HL-60/S4 (cell line): Measurements from ENCODE around the gene MLPH.

Source experiments
- in situ Hi-C: fragments of 300-500 bp; cut with MboI; formaldehyde crosslinking; loops from 2 replicates; pipeline ENCODE4 v1.14.3; 2022; ENCODE audit warnings: low sequenced_read_pairs

Gene MLPH

DNA sequence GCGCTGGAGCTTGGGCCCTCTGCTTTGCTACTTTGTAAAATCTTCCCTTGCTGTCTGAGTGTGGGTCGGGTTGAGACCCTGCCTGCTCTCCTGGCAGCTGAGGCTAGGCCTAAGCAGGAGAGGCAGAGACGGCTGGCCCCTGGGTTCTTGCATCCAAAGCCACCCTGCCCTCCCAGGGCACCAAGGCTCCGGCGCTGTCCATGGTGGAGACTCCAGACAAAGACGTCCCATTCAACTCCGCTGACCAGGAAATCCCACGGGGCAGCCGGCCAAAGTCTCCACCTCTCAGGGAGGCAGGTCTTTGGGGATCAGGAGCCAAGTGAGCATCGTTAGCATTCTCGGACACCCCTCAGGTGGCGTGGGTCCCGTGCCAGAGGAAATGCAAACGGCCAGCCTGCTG lies 76.8 kb downstream of the MLPH start:
- in situ Hi-C loops = no loop called here

DNA sequence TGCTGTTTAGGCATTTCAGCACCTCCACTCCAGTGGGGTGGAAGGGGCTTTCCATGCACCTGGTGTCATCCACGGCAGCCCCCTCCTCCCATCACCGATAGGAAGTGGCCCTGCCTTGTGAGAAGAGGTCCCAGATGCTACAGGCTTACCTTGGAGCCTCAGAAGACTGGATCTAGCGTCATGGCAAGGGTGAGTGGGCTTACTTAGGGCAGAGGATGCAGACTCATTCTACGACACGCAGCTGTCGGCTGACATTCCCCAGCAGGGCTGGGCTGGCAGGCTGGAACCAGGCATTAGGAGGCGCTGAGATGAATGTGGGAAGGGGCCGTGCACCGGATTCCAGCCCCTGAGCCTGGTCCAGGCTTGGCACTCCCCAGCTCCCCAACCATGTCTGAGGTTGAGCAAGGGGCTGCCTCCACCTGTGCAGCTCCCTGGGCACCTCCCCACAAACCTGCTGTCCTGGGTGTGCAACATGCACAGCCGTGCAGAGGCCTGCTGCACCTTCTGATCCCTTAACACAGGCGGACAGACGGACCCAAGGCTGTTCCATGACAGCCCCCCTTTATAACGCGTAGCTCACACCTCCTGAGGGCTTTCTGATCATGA lies 77.6 kb downstream of the MLPH start:
- in situ Hi-C loops = no loop called here

DNA sequence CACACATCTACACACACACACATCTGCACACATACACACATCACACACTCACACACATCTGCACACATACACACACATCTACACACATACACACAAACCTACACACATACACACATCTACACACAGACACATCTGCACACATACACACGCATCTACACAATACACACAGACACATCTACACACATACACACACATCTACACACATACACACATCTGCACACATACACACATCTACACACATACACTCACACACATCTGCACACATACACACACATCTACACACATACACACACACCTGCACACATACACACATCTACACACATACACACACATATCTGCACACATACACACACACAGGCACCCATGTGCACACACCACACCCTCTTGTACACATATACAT lies 78.9 kb downstream of the MLPH start:
- in situ Hi-C loops = no loop called here

DNA sequence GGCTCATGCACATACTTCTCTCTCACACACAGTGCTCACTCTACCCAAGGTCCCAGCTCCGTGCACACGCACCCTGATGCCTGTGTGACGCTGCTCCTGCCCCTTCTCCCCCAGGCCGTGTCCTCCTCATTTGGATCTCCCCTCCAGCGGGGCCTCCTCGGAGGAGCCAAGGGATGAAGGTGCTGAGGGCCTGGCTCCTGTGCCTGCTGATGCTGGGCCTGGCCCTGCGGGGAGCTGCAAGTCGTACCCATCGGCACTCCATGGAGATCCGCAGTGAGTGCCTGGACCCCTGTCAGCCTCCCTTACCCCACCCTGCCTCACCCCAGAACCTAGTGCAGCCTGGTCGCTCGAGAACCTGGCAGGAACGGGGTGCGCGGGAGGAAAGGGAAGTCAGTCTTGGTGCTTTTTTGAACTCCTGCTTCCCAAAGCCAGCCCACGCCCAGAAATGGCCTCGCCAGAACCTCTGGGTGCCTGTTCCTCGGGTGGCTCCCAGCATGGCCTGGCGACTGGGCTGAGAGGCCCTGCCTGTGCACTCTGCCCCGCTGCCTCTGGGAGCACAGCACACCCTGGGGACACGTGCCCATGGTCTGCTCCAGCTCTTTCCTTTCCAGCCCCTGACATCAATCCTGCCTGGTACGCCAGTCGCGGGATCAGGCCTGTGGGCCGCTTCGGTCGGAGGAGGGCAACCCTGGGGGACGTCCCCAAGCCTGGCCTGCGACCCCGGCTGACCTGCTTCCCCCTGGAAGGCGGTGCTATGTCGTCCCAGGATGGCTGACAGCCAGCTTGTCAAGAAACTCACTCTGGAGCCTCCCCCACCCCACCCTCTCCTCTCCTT lies 79.6 kb downstream of the MLPH start, which contains the start of gene PRLH:
Gene PRLH (plus strand): TSS at position 174 of the 835 bp plus-strand sequence. CDS start 0 bp downstream, at position 174.
- in situ Hi-C loops = no loop called here

DNA sequence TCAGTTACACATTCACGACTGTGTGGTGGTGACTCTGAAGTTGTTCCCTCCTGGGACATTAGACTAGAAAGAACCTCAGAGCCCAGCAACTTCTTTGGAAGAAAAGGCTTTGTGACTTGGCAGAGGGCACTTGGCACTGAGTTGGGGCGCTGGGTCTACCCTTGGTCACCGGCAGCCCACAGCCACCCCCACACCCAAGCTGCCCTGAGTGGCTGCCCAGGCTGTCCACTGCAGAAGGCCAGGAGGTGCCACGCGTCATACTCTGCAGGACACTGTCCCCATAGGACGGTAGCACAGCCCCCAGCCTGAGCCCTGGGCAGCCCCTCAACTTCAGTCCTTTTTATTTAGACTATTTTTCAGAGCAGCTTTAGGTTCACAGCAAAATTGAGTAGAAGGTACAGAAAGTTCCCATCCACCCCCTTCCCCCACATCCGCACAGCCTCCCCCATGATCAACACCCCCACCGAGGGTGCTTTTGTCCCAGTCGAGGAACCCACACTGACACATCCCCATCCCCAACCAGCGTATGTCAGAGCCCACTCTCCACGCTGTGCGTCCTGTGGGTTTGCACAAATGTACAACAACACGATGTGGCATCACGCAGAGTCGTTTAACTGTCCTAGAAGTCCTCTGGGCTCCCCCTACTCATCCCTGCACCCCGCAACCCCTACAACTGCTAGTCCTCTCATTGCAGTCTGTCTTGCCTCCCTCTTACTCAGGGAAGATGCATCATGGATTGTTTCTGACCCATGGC lies 80.4 kb downstream of the MLPH start:
- in situ Hi-C loops = no loop called here

DNA sequence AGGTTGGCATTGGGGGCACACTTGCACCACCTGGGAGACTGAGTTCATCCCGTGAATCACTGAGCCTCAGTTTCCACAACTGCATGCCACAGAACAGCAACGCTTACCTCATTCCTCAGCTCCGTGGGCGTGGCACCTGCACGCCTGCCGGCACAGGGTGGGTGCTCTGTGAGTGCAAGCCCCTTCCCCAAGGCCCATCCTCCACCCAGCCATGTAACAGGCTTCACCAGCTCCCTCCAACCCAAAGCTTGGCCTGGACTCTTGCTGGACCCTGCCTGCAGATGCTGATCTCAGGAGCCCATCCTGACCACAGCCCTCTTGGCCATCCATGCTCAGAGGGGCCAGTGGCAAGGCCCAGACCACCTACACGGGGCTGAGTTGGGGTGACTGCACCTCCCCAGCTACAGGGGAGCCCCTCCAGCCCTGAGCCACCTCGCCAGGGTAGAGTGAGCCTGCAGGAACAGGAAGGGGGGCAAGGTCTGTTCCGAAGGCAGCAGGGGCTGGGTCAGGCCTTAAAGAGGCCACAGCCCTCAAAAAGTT lies 81.1 kb downstream of the MLPH start:
- in situ Hi-C loops = no loop called here

DNA sequence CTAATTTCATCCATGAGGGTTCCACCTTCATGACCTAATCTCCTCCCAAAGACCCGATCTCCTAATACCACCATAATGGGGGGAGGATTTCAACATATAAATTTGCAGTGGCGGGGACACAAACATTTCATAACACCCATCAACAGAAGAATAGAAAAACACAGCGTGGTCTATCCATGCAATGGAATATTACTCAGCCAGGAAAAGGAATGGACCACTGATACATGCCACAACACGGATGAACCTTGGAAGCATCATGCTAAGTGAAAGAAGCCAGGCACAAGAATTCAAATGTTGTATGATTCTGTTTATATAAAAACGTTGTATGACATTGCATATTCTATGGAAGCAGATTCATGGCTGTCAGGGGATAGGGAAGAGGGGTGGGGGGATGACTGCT lies 82.0 kb downstream of the MLPH start:
- in situ Hi-C loops = no loop called here

DNA sequence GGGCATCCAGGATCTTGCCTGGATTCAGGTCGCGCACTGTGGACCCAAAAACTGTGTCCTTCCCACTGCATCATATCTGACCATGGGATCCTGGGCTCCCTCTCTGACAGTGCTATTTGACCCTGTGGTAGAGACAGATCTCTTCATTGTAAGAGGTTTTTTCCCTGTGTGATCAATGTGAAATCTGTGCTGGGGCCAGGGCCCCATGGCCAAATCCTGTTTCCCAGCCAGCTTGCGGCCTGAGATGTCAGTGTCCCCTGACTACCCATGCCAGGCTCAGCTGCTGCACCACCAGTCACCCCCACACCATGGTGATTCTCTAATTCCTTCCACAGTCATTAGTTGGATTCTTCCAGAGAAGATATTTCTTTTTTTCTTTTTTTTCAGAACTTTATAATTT lies 82.8 kb downstream of the MLPH start:
- in situ Hi-C loops = loop anchor here (10.0 kb wide), 1 partner anchor 55 kb away; no protein-coding TSS in a partner anchor

DNA sequence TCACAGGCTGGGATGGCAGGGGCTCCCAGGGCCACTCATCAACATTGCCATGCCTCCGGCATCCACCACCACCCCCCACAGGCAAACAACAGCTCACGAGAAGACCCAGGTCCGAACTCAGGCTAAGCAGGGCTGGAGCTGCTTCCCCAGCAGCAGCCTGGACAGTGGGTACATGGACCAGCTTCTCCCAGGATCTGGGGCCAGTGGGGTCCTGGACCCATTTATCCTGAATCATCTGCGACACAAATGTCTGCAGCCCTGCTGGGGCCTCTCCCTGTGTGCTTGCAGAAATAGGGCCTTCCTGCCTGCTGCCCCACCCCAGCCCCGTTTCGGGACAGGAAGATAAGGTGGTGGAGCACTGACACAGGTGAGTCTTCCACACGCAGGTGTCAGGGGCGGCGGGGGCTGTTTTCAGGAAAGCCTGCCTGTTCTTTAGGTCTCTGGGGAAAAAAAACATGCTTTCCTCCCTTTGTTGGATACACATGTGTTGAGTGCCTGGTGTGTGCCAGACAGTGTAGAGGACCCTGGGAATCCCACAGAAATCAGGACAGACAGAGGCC lies 83.8 kb downstream of the MLPH start:
- in situ Hi-C loops = loop anchor here (10.0 kb wide), 1 partner anchor 56 kb away; no protein-coding TSS in a partner anchor

DNA sequence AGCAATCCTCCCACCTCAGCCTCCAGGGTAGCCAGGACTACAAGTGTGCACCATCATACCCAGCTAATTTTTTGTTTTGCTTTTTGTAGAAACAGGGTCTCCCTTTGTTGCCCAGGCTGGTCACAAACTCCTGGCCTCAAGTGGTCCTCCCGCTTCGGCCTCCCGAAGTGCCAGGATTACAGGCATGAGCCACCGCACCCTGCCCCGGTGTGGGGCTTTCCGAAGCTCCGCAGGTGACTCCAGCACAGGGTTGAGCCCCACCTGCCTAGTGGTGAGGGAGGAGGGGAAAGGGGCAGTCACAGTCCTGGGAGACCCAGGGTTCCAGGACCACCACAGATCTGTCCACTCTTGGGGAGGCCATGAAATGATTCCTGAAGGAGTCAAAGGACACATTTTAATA lies 84.5 kb downstream of the MLPH start:
- in situ Hi-C loops = loop anchor here (10.0 kb wide), 1 partner anchor 57 kb away; no protein-coding TSS in a partner anchor

DNA sequence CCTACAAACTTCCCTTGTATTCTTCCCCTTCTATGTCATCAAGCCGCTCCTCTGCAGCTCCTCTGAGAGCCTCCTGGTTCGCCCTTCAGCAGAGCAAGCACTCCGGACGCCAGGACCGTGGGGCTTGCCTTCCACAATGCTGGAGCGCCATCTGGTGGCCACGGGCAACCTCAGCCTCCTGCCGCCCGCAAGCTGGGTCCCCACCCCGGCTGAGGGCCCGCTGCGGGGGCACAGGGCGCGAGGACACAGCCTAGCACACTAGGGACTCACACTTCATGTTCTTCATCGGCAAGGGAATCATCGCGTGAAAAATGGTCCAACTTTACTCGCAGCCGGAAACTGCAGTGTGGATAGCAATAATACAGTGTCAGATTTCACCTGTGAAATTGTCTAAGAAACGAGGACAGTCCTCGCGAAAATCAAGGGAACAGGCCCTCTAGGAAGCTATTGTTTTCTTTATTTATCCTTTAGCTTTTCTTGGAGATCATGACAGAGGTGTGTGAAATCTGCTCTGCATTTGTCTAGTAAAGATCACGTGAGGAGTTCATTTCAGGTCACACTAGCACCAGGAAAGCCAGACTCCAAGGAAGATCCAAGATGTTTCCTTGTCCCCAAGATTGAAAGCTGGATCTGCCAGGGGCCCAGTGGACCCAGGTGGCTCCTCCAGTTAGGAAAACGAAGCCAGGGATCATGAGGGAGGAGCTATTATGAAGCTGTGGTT lies 85.1 kb downstream of the MLPH start:
- in situ Hi-C loops = loop anchor here (10.0 kb wide), 1 partner anchor 57 kb away; no protein-coding TSS in a partner anchor

DNA sequence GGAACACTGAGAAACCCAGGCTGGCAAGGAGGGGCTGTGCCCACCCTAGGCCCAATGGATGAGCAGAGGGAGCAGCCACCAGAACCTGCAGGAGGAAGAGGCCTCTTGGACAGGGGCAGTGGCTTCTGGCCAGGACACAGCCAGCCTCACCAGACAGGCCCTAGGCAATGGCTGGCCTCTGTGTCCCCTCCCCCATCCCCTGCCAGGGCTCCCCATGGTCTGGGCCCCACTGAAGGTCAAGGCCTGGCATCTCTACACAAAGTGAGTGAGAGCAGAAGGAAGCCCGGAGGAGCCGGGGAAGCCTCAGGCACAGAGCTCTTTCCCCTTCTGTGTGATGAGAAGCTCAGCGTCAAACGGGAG lies 85.7 kb downstream of the MLPH start:
- in situ Hi-C loops = loop anchor here (10.0 kb wide), 1 partner anchor 58 kb away; no protein-coding TSS in a partner anchor

DNA sequence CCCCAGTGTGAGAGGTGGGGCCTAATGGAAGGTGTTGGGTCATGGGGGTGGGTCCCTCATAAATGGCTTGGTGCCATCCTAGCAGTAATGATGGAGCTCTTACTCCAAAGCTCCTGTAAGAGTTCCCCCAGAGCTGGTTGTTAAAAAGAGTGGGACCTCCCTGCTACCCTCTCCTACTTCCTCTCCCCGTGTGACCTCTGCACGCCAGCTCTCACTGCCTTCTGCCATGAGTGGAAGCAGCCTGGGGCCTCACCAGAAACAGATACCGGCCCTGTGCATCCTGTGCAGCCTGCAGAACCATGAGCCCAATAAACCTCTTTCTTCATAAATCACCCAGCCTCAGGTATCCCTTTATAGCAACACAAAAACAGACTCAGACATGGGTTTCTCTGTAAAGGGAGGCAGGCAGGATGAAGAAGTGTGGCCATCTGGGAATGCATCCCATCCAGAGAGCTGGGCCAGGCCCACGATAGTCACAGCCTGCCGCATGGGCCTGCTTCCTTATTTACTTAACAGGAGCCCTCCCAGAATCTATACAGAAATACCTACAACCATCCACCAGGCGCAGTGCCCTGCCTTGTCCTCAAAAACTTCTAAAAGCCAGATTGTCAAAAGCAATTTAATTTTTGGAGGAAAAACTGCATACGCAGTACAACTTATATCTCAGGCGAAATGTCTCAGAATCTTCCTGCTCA lies 86.8 kb downstream of the MLPH start:
- in situ Hi-C loops = loop anchor here (10.0 kb wide), 1 partner anchor 59 kb away; no protein-coding TSS in a partner anchor

DNA sequence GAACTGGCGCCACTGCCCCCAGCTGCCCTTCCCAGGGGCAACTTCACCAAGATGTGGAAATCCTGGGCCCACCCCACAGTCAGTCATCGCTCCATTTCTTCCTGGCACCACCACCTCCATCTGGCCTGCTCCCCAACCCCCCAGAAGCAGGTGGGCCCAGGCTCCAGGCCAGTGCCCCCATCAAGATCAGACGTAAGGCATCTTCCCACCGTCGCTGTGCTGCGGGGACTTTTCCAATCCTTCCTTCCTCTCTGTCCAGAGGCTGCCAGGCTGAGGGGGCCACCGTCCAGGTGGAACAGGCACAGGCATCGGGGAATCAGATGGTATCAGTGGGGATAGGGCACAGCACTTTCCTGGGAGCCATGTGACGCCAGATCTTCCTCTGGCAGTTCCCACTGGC lies 87.4 kb downstream of the MLPH start:
- in situ Hi-C loops = loop anchor here (10.0 kb wide), 1 partner anchor 60 kb away; no protein-coding TSS in a partner anchor

DNA sequence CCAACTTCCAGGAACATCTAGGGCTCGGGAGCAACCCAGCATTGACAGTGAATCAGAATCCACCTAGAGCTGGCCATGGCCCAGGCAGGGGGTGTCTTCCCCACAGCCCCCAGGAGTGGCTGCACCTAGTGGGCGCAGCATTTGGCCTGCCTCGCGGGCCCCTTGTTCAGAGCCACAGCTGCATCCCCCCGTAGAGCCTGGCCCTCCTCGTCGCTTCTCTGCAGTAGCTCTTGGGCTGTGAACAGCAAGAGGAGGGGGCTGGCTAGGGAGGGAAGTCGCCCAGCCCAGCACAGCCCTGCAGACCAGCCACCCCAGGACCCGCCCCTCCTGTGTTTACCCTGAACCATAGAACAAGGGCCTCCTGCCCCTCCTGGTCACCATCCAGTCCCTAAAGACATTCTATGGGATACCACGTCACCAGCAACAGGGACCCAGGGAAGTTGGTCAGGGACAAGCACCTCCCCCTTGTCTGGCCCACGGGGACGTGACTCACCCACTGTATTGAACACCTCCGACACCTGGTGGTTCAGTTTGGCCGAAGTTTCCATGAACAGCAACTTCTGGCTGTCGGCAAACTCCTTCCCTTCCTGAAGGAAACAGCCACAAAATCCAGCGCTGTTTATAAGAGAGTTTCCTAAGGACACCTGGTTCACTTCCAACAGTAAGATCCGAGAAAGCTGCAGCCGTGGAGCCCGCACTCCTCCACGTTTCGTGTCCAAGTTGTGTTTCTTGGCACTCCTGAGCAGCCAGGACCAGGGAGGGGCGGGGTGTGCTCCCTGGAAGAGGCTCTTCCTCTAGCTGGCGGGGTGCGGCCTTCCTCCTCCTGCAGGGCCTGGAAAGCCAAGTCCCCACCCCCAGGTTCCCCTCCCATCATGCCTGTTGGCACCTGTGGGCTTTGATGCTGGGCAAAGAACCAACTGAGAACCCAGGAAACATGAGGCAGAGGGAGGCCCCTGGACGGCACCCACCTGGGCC lies 88.1 kb downstream of the MLPH start:
- in situ Hi-C loops = loop anchor here (10.0 kb wide), 1 partner anchor 60 kb away; no protein-coding TSS in a partner anchor

DNA sequence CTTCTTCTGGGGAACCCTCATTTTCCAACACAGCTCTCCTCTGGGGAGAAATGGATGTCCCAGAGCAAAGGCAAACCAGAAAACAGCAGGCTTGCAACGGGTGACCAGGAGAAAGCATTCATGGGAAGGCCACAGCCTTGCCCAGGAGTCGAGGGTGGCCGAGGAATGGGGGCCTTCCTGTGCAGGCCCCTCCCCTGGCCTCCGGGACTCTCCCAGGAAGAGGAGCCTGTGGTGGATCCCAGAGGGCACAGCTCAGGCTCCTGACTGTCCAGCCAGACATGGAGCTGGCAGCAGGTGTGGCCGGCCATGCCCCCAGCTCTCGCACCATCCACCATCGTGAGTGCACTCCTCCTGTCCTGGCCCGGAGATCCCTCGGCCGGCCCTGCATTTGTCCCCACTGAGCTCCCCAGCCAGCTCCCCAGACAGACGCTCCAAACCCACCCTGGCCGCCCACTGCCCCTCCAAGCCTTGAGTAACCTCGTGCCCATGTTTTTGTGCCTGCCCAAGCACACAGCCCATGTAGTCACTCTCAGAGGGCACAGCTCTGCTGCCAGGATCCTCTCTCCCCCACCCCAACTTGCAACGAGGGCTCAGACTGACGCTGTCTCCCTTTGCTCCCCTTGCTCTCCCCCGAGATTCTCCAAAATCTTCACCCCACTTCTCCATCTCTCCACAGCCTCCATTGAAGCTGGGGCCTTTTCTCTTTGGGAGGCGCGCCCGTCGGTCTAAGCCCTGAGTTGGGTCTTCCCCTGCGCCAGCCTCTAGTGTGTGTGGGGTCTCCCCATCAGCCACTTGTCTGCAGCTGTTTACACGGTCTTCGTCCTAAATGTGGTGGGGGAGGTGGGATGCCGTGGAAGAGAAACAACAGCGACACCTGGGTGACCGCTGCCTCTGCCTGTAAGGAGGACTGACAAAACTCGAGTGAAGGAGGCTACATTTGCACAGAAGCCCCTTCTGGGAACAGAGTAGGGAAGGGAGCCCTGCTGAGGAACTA lies 89.1 kb downstream of the MLPH start:
- in situ Hi-C loops = loop anchor here (10.0 kb wide), 1 partner anchor 61 kb away; no protein-coding TSS in a partner anchor

DNA sequence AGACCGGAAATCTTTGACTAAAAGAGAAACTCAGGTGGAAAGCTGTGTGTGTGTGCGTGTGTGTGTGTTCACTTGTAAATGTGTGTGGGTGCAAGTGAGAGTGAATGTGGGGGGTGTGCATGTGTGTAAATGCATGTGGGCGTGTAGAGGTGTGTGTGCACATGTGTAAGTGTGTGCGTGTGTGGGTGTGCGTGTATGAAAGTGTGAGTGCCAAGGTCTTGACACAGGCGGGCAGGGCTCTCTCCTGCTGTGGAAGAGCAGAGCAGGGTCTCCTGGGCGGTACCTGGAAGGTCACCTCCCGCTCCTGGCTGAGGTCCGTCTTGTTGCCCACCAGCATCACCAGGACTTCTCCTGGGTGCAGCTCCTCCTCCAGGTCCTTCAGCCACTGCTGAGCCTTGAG lies 89.9 kb downstream of the MLPH start:
- in situ Hi-C loops = loop anchor here (10.0 kb wide), 1 partner anchor 62 kb away; no protein-coding TSS in a partner anchor
